DMS53 treated with DMSO at 0.1 percent for 48 hours (cell line): ENCODE measurements around the gene B3GLCT.

ENCODE experiments used
- DNase-seq: peaks from one replicate; lab custom pipeline; 2025; ENCODE audit not compliant: unreplicated experiment; lab: John Stamatoyannopoulos, UW

B3GLCT gene

DNA sequence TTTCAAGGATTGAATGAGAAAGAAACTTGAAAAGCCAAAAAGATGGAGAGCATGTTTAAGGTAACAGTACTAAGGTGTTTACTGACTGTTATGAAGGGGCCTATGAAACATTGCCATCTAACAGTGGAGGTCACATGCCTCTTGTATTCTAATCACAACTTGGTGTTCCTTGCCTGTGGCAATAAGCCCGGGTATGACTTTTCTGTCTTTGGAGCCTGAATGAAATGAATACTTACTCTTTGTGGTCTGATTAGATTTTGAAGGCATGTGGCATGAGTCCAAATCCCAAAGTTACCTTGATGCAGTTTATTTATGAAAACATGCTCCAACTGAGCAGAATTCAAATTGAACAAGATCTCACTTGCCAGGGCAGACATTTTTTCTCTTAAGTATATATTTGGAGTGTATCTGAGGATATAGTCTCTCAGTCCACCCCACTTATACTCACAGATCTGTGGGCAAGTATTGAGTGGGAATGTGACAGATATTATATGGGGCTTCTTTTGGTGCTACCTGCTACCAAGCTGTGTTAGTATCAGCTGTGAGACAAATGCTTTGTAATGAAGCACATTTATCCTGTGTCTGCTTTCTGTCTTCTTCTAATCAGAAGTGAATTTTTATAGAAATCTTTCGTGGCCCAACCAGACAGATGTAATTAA lies 67.5 kb downstream of the B3GLCT start:
- DNase-seq = no peak

DNA sequence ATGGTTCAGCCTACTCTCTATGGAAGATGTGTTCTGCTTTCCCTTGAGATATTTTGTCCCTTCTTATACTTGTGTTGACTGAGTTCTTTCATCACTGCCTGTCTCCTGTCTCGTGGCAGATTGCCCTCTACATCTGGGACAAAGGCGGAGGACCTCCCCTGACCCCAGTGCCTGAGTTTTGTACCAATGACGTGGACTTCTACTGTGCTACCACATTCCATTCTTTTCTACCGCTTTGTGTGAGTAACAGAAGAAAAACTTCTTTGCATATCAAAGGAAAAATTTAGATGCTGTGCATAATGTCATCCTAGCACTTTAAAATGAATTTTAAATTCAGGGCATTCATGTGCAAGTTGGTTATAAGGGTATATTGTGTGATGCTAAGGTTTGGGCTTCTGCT lies 74.6 kb downstream of the B3GLCT start:
- DNase-seq = no peak

DNA sequence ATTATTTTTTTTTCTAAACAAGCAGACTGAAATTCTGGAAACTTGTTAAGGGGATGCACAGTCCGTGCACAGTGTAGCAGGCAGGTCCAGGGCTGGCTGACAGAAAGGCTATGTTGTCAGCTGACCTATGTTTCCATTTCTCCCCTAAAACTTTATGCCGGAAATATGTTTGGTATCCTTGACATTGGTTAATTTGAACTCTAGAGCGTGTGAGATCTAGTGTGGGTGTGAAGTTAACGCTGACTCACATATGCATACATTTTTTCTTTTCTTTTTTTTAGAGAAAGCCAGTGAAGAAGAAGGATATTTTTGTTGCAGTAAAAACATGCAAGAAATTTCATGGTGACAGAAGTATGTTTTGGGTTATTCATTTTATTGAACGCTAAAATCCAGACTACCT lies 76.6 kb downstream of the B3GLCT start:
- no peak for DNase-seq

DNA sequence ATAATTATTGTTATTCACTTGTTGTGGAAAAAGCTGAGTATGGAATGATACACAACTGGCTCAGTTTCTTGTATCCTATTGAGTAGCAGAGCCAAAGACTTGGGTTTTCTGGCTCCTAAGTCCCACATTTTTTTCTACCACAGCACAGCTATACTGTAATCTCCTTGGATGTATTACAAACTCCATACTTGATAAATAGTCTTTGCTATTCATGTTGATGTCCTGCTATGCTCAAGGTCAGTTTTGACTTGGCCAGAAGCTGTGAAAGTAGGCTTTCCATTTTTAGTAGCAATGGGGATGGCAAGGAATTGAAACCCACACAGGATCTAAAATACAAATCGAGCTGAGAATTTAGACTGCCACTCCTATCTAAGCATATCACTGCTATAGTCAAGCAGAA lies 79.1 kb downstream of the B3GLCT start:
- no peak for DNase-seq

DNA sequence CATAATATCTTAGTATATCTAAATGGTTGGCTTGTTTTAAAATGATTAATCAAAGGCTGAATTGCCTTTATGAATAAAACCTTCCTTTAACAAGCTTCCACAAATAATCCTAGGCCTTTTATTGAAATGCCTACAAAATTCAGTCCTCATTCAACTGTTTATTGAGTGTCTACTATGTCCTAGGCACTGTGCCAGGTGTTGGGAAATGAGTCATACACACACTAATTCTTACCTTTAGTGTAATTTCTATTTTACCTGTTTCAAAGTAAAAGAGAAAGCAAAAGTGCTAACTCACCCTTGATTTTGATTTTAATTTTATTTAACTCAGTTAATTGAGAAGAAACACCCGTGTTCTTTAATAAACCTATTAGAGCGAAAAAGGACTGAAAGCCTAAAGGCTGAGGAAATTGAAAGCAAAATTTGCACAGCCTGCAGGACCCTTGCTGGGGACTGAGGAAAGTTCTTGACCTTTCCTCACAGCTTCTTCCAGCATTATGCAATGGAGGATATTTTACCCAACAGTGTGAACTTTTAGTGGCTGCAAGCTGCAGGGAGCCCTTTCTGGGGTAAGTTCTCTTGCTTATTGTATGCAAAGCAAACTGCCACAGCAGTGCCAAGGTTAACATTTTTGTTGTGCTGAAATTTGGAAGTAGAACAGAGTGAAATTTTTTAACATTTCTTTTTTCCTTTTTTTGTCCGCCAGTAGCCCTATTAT lies 83.1 kb downstream of the B3GLCT start:
- DNase-seq = no peak

DNA sequence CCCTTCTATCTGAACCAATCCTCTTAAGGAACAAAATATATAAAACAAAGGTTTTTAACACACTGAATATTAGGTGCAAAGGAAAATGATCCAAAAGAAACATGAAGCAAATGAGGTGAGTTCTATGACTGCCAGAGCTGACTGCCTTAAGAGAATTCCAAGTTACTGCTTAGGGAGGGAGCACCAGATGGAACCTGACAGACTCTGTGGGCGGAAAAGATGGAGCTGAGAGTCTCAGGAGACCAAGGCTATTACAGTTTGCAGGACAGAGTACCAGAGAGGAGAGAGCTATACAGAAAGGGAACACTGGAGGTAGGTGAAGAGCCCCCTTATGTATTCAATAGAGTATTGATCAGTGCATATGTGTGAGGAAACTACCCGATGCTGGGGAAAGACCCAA lies 87.2 kb downstream of the B3GLCT start:
- no peak for DNase-seq

DNA sequence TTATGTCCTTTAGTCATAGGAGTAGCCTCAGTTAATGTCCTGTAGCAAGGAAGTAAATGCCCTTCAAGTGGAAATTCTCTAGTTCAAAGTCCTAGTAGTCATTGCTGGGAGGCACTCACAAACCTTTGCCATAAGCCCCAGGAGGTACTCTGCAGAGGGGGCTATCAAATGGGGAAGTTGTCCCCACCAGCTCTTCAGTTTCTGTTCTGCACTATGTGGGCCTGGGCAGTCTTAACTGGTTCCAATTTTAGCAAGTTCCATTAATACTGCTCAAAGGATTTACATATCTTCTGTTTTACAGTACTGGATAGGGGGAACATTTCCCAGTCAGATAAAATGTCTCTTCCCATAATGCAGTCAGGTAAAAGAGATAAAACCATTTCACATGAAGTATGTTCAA lies 101.3 kb downstream of the B3GLCT start:
- DNase-seq = no peak

DNA sequence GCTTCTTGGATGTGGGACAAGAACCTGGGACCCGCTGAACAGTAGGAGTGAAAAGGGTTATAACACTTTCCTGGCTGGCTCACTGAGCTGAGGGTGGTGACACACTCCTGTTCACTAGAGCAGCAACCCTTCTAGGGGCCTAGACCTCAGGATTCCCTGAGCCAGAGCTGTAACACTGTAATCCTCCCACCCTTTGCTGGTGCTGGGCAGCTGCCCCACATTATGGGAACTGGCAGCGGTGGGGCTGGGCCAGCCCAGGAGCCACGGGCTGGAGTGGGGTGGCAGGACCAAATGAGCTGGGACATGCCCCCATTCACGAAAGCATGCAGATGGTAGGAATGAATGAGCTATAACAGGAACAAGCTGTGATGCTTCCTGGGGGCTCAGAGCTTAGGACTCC lies 110.6 kb downstream of the B3GLCT start:
- DNase-seq = no peak

DNA sequence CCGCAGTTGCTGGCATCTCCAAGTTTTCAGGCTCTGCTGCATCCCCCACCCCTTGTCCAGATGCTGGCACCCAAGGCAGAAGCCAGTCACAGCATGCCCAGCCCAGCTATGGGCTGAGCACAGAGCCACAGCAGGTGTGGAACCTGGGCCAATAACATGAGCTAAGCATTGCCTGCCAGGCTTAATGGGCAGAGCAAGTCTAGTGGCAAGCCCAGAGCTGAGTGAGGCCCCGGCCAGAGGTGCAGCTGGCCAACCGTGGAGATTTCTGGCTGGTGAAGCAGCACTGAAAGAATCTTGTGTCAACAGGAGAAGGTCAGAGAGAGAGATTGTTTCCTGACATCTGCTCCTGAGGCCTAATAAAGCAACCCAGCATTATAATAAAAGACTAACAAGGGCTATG lies 111.0 kb downstream of the B3GLCT start:
- peak; percentile 90 for DNase-seq

DNA sequence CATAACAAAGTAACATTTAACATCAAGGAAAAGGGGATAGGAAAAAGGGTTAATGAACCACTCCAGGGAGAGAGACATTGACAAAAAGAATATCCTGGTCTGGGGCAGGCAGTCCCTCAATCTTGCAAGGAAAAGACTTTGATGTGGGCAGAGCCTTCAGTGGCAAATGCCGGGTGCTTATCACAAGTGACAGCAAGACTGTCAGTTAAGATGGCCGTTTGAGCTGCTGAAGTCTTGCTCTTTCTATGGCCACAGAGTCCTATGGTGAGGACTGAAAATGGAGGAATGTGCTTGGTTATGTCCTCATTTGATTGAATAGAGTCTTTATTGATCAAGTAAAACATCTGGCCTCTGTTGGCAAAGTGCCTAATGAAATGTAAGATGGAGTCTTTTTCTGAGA lies 112.1 kb downstream of the B3GLCT start:
- no peak for DNase-seq

DNA sequence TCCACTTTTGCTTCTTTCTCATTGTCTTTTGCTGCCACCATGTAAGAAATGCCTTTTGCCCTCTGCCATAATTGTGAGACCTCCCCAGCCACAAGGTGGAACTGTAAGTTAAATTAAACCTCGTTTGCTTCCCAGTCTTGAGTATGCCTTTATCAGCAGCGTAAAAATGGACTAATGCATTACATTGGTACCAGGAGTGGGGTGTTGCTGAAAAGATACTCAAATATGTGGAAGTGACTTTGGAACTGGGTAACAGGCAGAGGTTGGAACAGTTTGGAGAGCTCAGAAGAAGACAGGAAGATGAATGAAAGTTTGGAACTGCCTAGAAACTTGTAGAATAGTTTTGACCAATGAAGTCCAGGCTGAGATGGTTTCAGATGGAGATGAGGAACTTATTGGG lies 115.2 kb downstream of the B3GLCT start:
- DNase-seq = no peak

DNA sequence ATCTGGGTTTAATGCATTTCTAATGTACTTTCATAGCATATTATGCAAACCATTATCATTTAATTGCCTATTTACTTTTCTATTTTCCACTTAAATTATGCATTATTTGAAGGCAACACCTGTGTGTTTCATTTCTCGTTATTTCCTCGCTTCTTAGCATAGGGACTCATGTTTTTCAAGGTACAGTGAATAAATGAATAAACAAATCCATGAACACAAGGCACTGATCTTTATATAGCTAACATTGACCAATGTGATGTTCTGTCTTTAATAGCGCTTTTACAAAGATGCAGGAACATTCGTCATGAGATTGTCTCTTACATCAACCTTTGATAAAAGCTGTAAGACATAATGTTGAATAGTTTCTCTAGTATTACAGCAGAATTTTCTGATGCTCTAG lies 121.2 kb downstream of the B3GLCT start:
- DNase-seq = no peak

DNA sequence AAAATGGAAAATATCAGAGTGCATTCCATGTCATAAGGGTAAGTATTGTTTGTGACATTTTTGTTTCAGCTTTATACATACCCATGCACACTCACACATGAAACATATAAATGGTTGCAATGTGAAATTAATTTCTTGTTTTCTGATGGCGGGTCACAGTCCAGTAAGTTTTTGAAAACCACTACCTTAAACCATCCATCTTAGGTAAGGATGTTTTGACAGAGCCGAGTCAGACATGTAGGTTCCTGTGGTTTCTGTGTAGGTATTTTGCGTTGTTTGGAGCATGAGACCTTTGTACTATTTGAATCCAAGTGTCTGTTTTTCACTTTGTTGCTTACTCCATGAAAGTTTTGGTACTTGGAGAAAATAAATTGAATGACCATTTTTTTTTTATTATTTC lies 121.7 kb downstream of the B3GLCT start:
- no peak for DNase-seq

DNA sequence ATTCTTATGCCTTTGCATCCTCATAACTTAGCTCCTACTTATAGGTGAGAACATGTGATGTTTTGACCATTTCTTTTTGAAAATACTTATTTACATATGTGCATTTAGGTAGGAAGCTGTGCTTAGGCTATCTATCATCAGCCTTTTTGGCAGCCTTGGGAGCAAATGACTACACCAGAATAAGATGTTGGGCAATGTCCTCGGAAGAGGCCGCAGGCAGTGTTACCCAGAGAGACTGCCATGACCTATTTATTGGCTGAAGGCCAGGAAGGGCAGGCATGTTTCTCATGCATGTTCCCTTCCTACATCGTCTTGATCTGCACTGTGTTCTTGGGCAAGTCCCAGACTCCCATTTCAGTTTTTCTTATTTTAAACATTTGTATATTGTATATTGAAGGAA lies 122.3 kb downstream of the B3GLCT start:
- DNase-seq = no peak

DNA sequence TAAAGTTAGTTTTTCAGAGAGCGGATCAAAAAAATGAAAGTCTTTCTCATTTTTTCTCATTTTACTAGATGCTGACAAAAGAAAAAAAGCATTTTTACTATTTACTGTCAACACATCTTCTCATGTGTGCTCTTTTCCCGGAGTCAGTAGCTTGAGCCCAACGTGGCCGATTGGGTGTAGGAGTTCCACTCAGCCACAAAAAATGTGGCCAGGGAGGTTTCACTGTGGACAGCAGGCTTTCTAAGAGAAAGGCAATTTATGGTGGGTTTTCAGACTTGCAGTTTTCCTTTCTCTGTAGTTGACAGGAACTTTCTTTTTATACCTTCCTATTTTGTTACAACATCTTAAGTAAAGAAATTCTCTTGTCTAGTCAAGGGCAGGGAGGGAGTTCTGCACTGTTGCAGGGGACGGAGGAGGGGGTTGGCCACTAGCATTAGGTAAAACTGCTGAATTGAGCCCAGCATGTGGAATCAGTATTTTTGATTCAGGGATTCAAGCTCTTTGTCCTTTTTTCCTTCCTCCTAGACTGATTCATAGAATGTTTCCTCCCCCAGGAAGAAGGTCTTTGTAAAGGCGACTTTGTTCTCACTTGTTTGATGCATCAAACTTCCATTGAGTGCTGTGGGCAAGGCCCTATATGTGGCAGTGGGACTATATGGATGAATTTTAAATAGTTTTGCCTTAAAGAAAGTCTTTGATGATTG lies 123.1 kb downstream of the B3GLCT start:
- DNase-seq = no peak

DNA sequence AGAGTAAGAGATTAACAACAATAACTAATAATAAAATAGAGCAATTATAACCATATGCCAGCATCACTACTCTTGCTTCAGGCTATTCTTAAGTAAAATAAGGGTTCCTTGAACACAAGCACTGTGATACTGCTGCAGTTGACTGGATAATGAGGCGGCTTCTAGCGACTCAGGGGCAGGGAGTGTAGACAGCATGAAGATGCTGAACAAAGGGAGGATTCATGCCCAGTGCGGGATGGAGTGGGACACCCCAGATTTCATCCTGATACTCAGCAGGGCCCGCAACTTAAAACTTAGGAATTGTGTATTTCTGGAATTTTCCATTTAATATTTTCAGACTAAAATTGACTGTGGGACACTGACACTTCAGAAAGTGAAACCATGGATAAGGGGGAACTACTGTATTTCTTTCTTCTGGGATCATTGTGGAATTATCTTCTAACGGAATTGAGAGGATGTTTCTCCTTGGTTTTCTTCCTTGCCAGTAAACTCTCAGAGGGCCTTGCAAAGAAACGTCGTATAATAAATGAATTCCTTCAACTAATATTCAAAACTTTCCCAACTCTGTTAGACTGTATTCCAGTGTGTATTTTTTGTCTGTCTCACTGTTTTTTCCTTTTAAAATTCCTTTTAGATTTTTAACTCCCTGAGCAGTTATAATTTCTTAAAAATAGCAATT lies 127.5 kb downstream of the B3GLCT start:
- no peak for DNase-seq

DNA sequence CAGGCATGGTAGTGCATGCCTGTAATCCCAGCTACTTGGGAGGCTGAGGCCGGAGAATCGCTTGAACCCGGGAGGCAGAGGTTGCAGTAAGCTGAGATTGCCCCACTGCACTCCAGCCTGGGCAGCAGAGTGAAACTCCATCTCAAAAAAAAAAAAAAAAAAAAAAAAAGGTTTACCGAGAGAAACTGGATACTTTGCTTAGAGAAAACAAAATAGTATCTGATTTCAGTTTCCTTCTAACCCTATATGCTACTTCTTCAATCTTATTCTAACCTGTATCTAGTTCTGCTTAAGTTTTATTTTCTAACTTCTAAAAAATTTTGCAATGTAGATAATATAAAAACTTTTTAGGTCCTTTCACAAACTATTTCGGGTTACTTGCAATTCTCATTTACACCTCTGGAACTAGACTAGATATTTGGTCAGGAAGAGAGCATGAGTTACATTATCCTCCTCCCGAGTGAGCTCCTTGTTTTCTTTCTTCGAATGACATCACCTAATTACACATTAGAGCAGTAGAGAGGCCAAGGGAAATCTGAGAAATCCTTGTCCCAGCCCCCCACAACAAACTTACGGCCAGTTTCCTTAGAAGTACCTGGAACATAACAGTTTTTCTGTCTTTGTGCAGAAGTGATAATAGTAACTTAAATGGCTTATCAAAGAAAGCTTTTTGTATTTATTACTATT lies 128.9 kb downstream of the B3GLCT start:
- DNase-seq = no peak

DNA sequence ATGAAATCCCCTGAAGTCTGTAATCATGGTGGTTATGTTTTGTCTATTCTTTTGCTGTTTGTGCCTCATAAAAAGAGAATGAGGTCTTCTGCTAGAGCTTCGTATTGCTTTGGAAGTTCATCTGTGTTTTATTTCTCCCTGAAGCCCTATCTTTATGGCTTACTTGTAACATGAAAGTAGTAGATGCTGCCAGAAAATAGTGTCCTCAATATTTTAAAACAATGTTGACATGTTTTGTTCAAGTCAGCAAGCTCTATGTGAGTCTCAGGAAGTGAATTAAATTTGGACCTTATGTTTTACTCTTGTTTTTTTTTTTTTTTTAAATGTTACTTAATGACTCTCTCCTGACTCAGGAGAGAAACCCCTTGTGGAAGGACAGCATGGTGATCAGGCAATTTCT lies 130.5 kb downstream of the B3GLCT start:
- DNase-seq = no peak

DNA sequence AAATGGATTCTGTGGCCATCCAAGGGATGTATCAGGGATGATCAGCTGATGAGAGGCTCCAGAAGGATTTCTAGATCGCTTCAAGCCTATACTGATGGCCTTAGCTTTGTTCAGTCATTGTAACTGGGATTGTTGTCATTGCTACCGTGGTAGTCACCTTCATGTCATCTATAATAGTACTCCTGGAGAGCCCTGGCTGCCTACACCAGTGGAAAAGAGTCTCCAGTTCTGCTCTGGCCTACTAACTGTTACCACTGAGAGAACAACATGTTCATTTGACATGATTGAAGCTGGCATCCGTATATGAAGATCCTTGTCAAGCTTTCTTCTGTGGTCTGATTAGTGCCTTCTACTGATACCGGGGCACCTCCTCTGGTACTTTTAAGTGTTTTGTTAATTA lies 131.3 kb downstream of the B3GLCT start:
- DNase-seq = no peak

DNA sequence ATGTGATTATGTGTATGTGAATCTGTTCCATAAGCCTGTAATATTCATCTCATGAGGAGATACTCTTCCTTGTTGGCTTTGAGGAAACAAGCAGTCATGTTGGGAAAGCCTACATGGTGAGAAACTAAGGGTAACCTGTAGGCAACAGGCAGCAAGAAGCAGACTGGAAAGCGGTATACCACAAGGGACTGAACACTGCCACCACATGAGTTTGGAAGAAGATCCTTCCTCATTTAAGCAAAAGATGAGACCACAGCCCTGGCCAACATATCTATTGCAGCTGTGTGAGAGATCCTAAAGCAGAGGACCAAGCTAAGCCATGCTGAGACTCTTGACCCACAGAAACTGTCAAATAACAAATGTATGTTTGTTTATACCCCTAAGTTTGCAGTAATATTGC lies 134.8 kb downstream of the B3GLCT start:
- no peak for DNase-seq

DNA sequence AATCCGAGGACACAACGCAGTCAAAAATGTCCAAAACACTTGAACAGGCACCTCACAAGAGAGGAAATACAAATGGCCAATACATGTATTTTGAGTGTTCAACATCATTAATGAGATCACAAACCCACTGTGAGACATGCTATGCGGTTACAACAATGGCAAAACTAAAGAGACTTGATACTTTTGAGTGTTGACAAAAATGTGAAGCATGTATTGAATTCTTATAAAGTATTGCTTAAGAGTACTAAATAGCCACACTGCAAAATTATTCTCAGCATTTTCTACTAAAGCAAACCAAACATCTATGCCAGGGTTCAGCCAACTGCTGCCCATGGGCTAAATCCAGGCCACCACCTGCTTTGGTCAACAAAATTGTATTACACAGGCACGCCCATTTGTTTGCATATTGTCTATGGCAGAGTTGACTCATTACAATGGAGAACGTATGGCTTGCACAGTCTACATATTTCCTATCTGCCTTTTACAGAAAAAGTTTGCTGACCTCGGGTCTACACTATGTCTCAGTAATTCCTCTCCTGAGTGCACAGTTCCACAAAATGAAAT lies 135.3 kb downstream of the B3GLCT start:
- peak; percentile 28 for DNase-seq
